ENCODE results near the gene RYR3. TPM values are rescaled to one million over a fixed set of nuclear protein-coding genes. Genes with fewer than 3 reads are reported as not detected.

The RYR3 gene
- total RNA-seq, 2 experiments from 2014 or later, result 0.06 to 0.32 TPM

- no peaks in the 10 kb centered on the region for H3K4me1 ChIP-seq (ENCODE audit: insufficient read depth, low read length, poor library complexity, severe bottlenecking)
- CTCF ChIA-PET (ENCODE audit: unreplicated experiment), result interaction anchor here (0.6 kb wide), 1 partner anchor 46 kb away, joined by 4 read pairs; no protein-coding TSS in a partner anchor
- TF ChIP-seq EZH2phosphoT487 (IDR thresholded peaks at IDR 0.05; ENCODE audit: borderline replicate concordance, low read depth, low read length) (no peak), CTCF (conservative IDR thresholded peaks at IDR 0.05; ENCODE audit: low read length) (no peak)
- POLR2A ChIA-PET, result no interaction called here
- H3K9me3 ChIP-seq (ENCODE audit: low read length), result no peaks in the 10 kb centered on the region
- no peaks in the 10 kb centered on the region for H4K20me1 ChIP-seq (ENCODE audit: insufficient read depth, low read length)
- no peaks in the 10 kb centered on the region for H3K9me2 ChIP-seq (ENCODE audit: insufficient read depth, low read length)
- no peaks in the 10 kb centered on the region for H3K79me2 ChIP-seq (ENCODE audit: insufficient read depth, low read depth, low read length)
- H2AFZ ChIP-seq (ENCODE audit: low read length), result no peak overlapping the region
- BruUV-seq (replicated peaks), result no TSS peak
- DNase-seq (ENCODE audit: low spot score), result no peak
- no peak overlapping the region for H3K4me2 ChIP-seq (ENCODE audit: low read length)
- H3K36me3 ChIP-seq (ENCODE audit: insufficient read depth, low read length), result no peaks in the 10 kb centered on the region
- no peak overlapping the region for H3K4me3 ChIP-seq (ENCODE audit: low read depth, low read length, poor library complexity, severe bottlenecking)
- intact Hi-C loops (cut with micrococcal nuclease; ENCODE audit: unreplicated experiment), result no loop called here
- H3K27ac ChIP-seq (ENCODE audit: low read depth, low read length, poor library complexity, severe bottlenecking), result no peak overlapping the region
Observed at GRCh38 chr15:33840615-33841014, 529.8 kb downstream of the RYR3 start.

- DNase-seq (ENCODE audit: low spot score), result no peak
- no peaks in the 10 kb centered on the region for H3K4me1 ChIP-seq (ENCODE audit: insufficient read depth, low read length, poor library complexity, severe bottlenecking)
- H2AFZ ChIP-seq (ENCODE audit: low read length), result no peak overlapping the region
- no peaks in the 10 kb centered on the region for H3K9me3 ChIP-seq (ENCODE audit: low read length)
- intact Hi-C loops (cut with micrococcal nuclease; ENCODE audit: unreplicated experiment), result no loop called here
- H3K36me3 ChIP-seq (ENCODE audit: insufficient read depth, low read length), result no peaks in the 10 kb centered on the region
- no peak overlapping the region for H3K4me2 ChIP-seq (ENCODE audit: low read length)
- no peaks in the 10 kb centered on the region for H3K9me2 ChIP-seq (ENCODE audit: insufficient read depth, low read length)
- H3K79me2 ChIP-seq (ENCODE audit: insufficient read depth, low read depth, low read length), result no peaks in the 10 kb centered on the region
- no peaks in the 10 kb centered on the region for H4K20me1 ChIP-seq (ENCODE audit: insufficient read depth, low read length)
- TF ChIP-seq EZH2phosphoT487 (IDR thresholded peaks at IDR 0.05; ENCODE audit: borderline replicate concordance, low read depth, low read length) (no peak), CTCF (conservative IDR thresholded peaks at IDR 0.05; ENCODE audit: low read length) (no peak)
- no peak overlapping the region for H3K27ac ChIP-seq (ENCODE audit: low read depth, low read length, poor library complexity, severe bottlenecking)
- no TSS peak for BruUV-seq (replicated peaks)
- ChIA-PET CTCF (ENCODE audit: unreplicated experiment) (no interaction called here), POLR2A (no interaction called here)
- no peak overlapping the region for H3K4me3 ChIP-seq (ENCODE audit: low read depth, low read length, poor library complexity, severe bottlenecking)
Observed at GRCh38 chr15:33844186-33844585, 533.4 kb downstream of the RYR3 start.

GRCh38 chr15:33844597-33844996 lies 533.8 kb downstream of the RYR3 start:
- TF ChIP-seq EZH2phosphoT487 (IDR thresholded peaks at IDR 0.05; ENCODE audit: borderline replicate concordance, low read depth, low read length) (no peak), CTCF (conservative IDR thresholded peaks at IDR 0.05; ENCODE audit: low read length) (no peak)
- POLR2A ChIA-PET, result no interaction called here
- intact Hi-C loops (cut with micrococcal nuclease; ENCODE audit: unreplicated experiment), result no loop called here

More at GRCh38 chr15:33844597-33844996, 533.8 kb downstream of the RYR3 start:
- Histone ChIP-seq H3K4me2 (ENCODE audit: low read length) (no peak overlapping the region), H3K4me1 (ENCODE audit: insufficient read depth, low read length, poor library complexity, severe bottlenecking) (no peaks in the 10 kb centered on the region), H2AFZ (ENCODE audit: low read length) (no peak overlapping the region), H4K20me1 (ENCODE audit: insufficient read depth, low read length) (no peaks in the 10 kb centered on the region), H3K9me3 (ENCODE audit: low read length) (no peaks in the 10 kb centered on the region), H3K79me2 (ENCODE audit: insufficient read depth, low read depth, low read length) (no peaks in the 10 kb centered on the region), H3K27ac (ENCODE audit: low read depth, low read length, poor library complexity, severe bottlenecking) (no peak overlapping the region), H3K36me3 (ENCODE audit: insufficient read depth, low read length) (no peaks in the 10 kb centered on the region), H3K9me2 (ENCODE audit: insufficient read depth, low read length) (no peaks in the 10 kb centered on the region), H3K4me3 (ENCODE audit: low read depth, low read length, poor library complexity, severe bottlenecking) (no peak overlapping the region)
- DNase-seq (ENCODE audit: low spot score), result no peak
- CTCF ChIA-PET (ENCODE audit: unreplicated experiment), result no interaction called here
- BruUV-seq (replicated peaks), result no TSS peak

All from OCI-LY7 (cell line).